GM12878 (cell line): ENCODE measurements around the gene CXCL8. TPM values are rescaled to one million over a fixed set of nuclear protein-coding genes. Genes with fewer than 3 reads are reported as not detected.

Experiments
- ATAC-seq: fragments of 200-7000 bp; cut with Tn5 transposase; 3 replicates; pipeline ENCODE4 v1.9.1; 2020; ENCODE audit warnings: mild to moderate bottlenecking, moderate library complexity
- BruUV-seq: library from RNA; stranded (reverse); fragments of 400-500 nt; replicated peaks from 2 replicates; lab custom pipeline; 2021; lab: Mats Ljungman, UMichigan
- CTCF ChIA-PET: fragments of 300-600 bp; sonication (Branson Sonifier 250); formaldehyde crosslinking; extraction: SDS; loops from one replicate; lab custom pipeline; 2021; ENCODE audit warnings: inconsistent platforms; lab: Yijun Ruan, JAX
- POLR2A ChIA-PET: fragments of 350-600 bp; formaldehyde crosslinking; extraction: SDS; loops from one replicate; lab custom pipeline; 2021; ENCODE audit warnings: inconsistent platforms; lab: Charles Lee
- RAD21 ChIA-PET: fragments of 300-600 bp; sonication (Branson Sonifier 250); formaldehyde crosslinking; loops from one replicate; lab custom pipeline; 2023; ENCODE audit warnings: antibody characterized with exemption; ENCODE audit not compliant: unreplicated experiment; lab: Charles Lee
- SMC1A ChIA-PET: fragments of 300-600 bp; sonication (Branson Sonifier 250); formaldehyde crosslinking; loops from one replicate; lab custom pipeline; 2023; ENCODE audit not compliant: unreplicated experiment, uncharacterized antibody; lab: Charles Lee
- DNase-seq: peaks from one replicate; pipeline ENCODE4 v3.0.0-alpha.2; 2011; ENCODE audit warnings: low read depth, low spot score
- FAIRE-seq: peaks from 3 replicates; lab custom pipeline; 2011; peaks lifted over from hg19 to GRCh38; lab: Jason Lieb, UNC
- H2AFZ ChIP-seq: 2 replicates; pipeline ENCODE4 v1.6.0; 2011; ENCODE audit warnings: low read depth, low read length, control low read depth; ENCODE audit not compliant: control insufficient read depth
- H3K27ac ChIP-seq: 2 replicates; pipeline ENCODE4 v1.5.1; 2011; ENCODE audit warnings: control low read depth; ENCODE audit not compliant: control insufficient read depth, insufficient read depth
- H3K27me3 ChIP-seq, 2 experiments: replicated peaks in 1 of 2; 2 replicates each; pipeline versions ENCODE4 v1.6.0 to v1.6.1; 2011; ENCODE audit warnings: low read length in 1 of 2; ENCODE audit not compliant: control insufficient read depth in 2 of 2, insufficient read depth in 2 of 2
- H3K36me3 ChIP-seq, 2 experiments: 2 replicates each; pipeline ENCODE4 v1.5.1; 2011; ENCODE audit warnings: low read length in 1 of 2; ENCODE audit not compliant: control insufficient read depth in 2 of 2, insufficient read depth in 2 of 2
- H3K4me1 ChIP-seq: 2 replicates; pipeline ENCODE4 v1.6.1; 2011; ENCODE audit warnings: mild to moderate bottlenecking, low read length, moderate library complexity, mixed read lengths; ENCODE audit not compliant: control insufficient read depth, insufficient read depth
- H3K4me2 ChIP-seq: 2 replicates; pipeline ENCODE4 v1.6.0; 2011; ENCODE audit warnings: control low read depth; ENCODE audit not compliant: control insufficient read depth, insufficient read depth
- H3K4me3 ChIP-seq: fragments of 200-600 bp; sonication (generic); 2 replicates; pipeline ENCODE4 v1.5.1; 2016
- H3K79me2 ChIP-seq: 2 replicates; pipeline ENCODE4 v1.6.0; 2011; ENCODE audit warnings: low read length; ENCODE audit not compliant: control insufficient read depth, insufficient read depth
- H3K9ac ChIP-seq: 2 replicates; pipeline ENCODE4 v1.8.0; 2011; ENCODE audit warnings: low read length, control low read depth, mixed read lengths; ENCODE audit not compliant: control insufficient read depth, insufficient read depth
- H3K9me3 ChIP-seq: replicated peaks from 3 replicates; pipeline ENCODE4 v1.5.1; 2011; ENCODE audit warnings: mild to moderate bottlenecking, low read length; ENCODE audit not compliant: control insufficient read depth, insufficient read depth
- H4K20me1 ChIP-seq: 2 replicates; pipeline ENCODE4 v1.6.0; 2011; ENCODE audit not compliant: control insufficient read depth, insufficient read depth
- HDGF ChIP-seq: fragments of 450-650 bp; IDR thresholded peaks from 2 replicates; pipeline ENCODE4 v1.6.1; 2016; ENCODE audit warnings: antibody characterized with exemption
- ZBED1 ChIP-seq: IDR thresholded peaks from 2 replicates; pipeline ENCODE4 v1.6.1; 2016; ENCODE audit warnings: borderline replicate concordance
- ZNF217 ChIP-seq: fragments of 450-650 bp; IDR thresholded peaks from 2 replicates; pipeline ENCODE4 v1.6.1; 2017; ENCODE audit warnings: antibody characterized with exemption, mild to moderate bottlenecking
- WGBS: methylation state at CpG from one replicate; pipeline ENCODE4 v1.1.6; 2016; ENCODE audit warnings: low lambda C conversion rate; ENCODE audit not compliant: insufficient replicate concordance, insufficient coverage; ENCODE audit errors: missing lambda C conversion rate; 5-methylcytosine and 5-hydroxymethylcytosine counted together
- in situ Hi-C: fragments of 300-500 bp; cut with MboI; formaldehyde crosslinking; loops from 9 replicates; pipeline ENCODE4 v1.14.3; 2018; ENCODE audit warnings: mixed read lengths
- intact Hi-C: fragments of 100-400 bp; cut with micrococcal nuclease; formaldehyde crosslinking; loops from one replicate; pipeline ENCODE4 v1.14.2; 2022; ENCODE audit not compliant: unreplicated experiment
- polyA plus RNA-seq, 11 experiments: library from polyadenylated mRNA; depleted of rRNA in 4 of 11; unstranded in 6 of 11; stranded (reverse) in 5 of 11; fragments of >200 nt; fragmentation: Nextera tagmentation in 4 of 11; fragmentation: Illumina TruSeq in 1 of 11; extraction: Ambion mirVana in 4 of 11; extraction: Trizol in 1 of 11; gene quantifications; 1 replicate in 1 of 11; 2 replicates in 10 of 11; pipeline versions ENCODE4 v1.2.1 to v1.2.3, GENCODE V29; 2011 to 2016; ENCODE audit warnings: inconsistent platforms in 2 of 11, missing spikeins in 2 of 11, low read depth in 1 of 11
- total RNA-seq, 4 experiments: library from RNA; depleted of rRNA in 3 of 4; stranded (reverse); fragments of >200 nt in 3 of 4; fragmentation: Illumina TruSeq in 1 of 4; extraction: Trizol in 1 of 4; gene quantifications; 2 replicates each; pipeline versions ENCODE4 v1.2.1 to v1.2.3, GENCODE V29; 2013 to 2021
- TF ChIP-seq, protein P1 (sequence below), 3 experiments: IDR thresholded peaks in 2 of 3; conservative IDR thresholded peaks in 1 of 3; 2 replicates each; pipeline ENCODE4 v1.5.1; 2011; ENCODE audit warnings: low read depth in 3 of 3, low read length in 3 of 3, mild to moderate bottlenecking in 3 of 3, control low read depth in 2 of 3, moderate library complexity in 2 of 3, inconsistent platforms in 1 of 3, mixed read lengths in 1 of 3; ENCODE audit not compliant: control insufficient read depth in 2 of 3, insufficient read depth in 1 of 3; ENCODE audit errors: extremely low read depth in 1 of 3

The CXCL8 gene
- total and polyA plus RNA-seq, 10 of the 15 experiments (the other 5 are each of a cell fraction or from before 2014, with no cell fraction given), result 0.09 to 0.36 (median 0.19) TPM; not detected in 1

DNA sequence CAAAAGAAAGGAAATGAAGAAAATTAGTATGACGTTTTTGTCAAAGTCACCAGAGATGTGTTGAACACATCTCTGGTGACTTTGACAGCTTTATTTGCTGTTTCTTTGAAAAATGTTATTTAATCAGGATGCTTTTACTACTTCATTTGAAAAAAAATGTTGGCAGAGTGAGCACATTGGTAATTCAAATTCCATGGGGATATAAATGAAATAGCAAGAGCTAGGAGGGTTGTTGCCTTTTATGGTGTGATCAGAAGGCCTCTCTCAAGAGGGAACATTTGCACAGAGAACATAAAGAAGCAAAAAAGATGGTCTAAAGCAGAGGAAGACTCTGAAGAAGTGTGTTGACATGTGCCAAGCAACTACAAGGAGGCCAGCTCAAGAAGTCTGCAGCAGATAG is 46.6 kb upstream of the CXCL8 start:
- Histone ChIP-seq H2AFZ (no peak overlapping the region), H3K27ac (no peak overlapping the region), H4K20me1 (no peaks in the 10 kb centered on the region), H3K79me2 (no peaks in the 10 kb centered on the region), H3K27me3 (no peaks in the 10 kb centered on the region), H3K9ac (no peak overlapping the region), H3K4me1 (no peaks in the 10 kb centered on the region), H3K4me3 (no peak overlapping the region), H3K36me3 (no peaks in the 10 kb centered on the region), H3K4me2 (no peak overlapping the region), H3K9me3 (no peaks in the 10 kb centered on the region)
- in situ Hi-C loops, result no loop called here
- ChIA-PET CTCF (interaction anchor here (1.0 to 1.1 kb wide), 2 partner anchors 18 kb away, joined by 3 to 4 read pairs; no protein-coding TSS in a partner anchor), POLR2A (no interaction called here), SMC1A (interaction anchor here (1.3 kb wide), 1 partner anchor 11 kb away, joined by 4 read pairs; no protein-coding TSS in a partner anchor), RAD21 (no interaction called here)
- intact Hi-C loops, result no loop called here
- 0% methylated on average over 1 of the region's 1 CpG for WGBS
- DNase-seq, result no peak
- BruUV-seq, result no TSS peak
- ATAC-seq, result no peak
- no peak for TF ChIP-seq HDGF
- no peak for FAIRE-seq

DNA sequence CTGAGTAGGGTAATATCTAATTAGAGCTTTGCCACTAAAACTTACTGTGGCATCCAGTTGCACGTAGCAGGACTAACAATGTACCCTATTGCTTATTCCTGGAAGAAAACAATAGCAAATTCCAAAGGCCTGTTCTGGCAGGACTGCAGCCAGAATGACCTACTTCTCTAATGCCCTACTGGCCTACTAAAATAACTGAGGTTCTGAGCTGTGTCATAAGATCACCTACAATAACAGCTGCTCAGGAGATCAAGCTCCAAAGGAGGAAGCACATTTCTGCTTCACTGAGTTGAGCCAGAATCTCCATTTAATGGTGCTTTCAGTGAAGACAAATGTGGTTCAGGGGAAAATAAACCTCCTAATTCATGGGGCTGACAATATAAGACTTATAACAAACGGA is 42.2 kb upstream of the CXCL8 start:
- Histone ChIP-seq H3K79me2 (no peaks in the 10 kb centered on the region), H3K9ac (no peak overlapping the region), H4K20me1 (no peaks in the 10 kb centered on the region), H3K4me2 (no peak overlapping the region), H3K27me3 (no peaks in the 10 kb centered on the region; a peak in 1 of 4 replicates), H3K27ac (no peak overlapping the region), H2AFZ (no peak overlapping the region), H3K9me3 (no peaks in the 10 kb centered on the region), H3K36me3 (no peaks in the 10 kb centered on the region), H3K4me1 (no peaks in the 10 kb centered on the region), H3K4me3 (no peak overlapping the region)
- ChIA-PET SMC1A (interaction anchor here (0.8 to 2.8 kb wide), 7 partner anchors 10 to 200 kb away, joined by 3 to 13 read pairs (median 3); no protein-coding TSS in a partner anchor), RAD21 (interaction anchor here (0.6 to 1.8 kb wide), 2 partner anchors 155 to 166 kb away, joined by 3 to 5 read pairs; no protein-coding TSS in a partner anchor), POLR2A (interaction anchor here (1.5 kb wide), 1 partner anchor 9 kb away, joined by 3 read pairs; no protein-coding TSS in a partner anchor), CTCF (interaction anchor here (0.9 to 1.7 kb wide), 5 partner anchors 12 to 166 kb away, joined by 3 to 4 read pairs (median 4); no protein-coding TSS in a partner anchor)
- in situ Hi-C loops (no loop called here), intact Hi-C loops (no loop called here)
- 13% methylated on average over 2 of the region's 2 CpGs for WGBS
- no peak for TF ChIP-seq ZNF217
- TF ChIP-seq, protein P1, sequence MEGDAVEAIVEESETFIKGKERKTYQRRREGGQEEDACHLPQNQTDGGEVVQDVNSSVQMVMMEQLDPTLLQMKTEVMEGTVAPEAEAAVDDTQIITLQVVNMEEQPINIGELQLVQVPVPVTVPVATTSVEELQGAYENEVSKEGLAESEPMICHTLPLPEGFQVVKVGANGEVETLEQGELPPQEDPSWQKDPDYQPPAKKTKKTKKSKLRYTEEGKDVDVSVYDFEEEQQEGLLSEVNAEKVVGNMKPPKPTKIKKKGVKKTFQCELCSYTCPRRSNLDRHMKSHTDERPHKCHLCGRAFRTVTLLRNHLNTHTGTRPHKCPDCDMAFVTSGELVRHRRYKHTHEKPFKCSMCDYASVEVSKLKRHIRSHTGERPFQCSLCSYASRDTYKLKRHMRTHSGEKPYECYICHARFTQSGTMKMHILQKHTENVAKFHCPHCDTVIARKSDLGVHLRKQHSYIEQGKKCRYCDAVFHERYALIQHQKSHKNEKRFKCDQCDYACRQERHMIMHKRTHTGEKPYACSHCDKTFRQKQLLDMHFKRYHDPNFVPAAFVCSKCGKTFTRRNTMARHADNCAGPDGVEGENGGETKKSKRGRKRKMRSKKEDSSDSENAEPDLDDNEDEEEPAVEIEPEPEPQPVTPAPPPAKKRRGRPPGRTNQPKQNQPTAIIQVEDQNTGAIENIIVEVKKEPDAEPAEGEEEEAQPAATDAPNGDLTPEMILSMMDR (IDR thresholded peaks at IDR 0.05 in 2 of 3, conservative IDR thresholded peaks at IDR 0.05 in 1 of 3; ENCODE audit: control insufficient read depth in 2 of 3, extremely low read depth in 1 of 3, insufficient read depth in 1 of 3, low read depth in 3 of 3, low read length in 3 of 3), result no peak
- TF ChIP-seq ZBED1, result no peak
- BruUV-seq, result no TSS peak
- no peak for DNase-seq
- no peak for ATAC-seq
- FAIRE-seq, result no peak
